Hematopoietic multipotent progenitor cell treated with erythropoietin and hydrocortisone succinate and interleukin-3 and kit ligand, for 4 days (in vitro differentiated cells): ENCODE results near the gene C6orf62.
"Not testable (repeated sequence)": the region's sequence is repeated elsewhere in the genome, so short reads cannot be mapped to it uniquely, and the experiment has no call there.

Experiments used
- DNase-seq: peaks from one replicate; pipeline ENCODE4 v3.0.0-alpha.2; 2015

The C6orf62 gene

DNA sequence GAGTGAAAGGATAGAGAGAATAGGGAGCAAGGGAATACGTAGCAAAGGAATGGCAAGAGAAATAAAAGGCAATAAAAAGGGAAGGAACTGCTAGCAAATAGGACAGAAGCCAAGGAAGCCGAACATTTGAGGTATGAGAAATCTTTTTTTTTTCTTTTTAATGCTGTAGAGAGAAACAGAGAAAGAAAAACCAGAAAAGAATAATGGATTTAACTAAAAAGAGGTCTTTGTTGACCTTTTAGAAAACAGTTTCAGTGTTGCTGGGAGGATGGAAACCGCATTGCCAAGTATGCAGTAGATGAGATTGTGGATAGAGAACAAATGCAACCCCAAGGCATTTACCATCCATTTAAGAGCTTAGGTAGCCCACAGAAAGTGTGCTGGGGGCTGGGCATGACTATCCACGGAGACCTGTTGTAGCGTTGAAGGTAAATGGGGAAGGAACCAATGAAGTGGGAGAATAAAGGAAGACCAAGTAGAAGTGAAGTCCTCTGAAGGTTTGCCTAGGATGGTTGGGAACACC is 23.3 kb upstream of the C6orf62 start:
- no peak for DNase-seq

DNA sequence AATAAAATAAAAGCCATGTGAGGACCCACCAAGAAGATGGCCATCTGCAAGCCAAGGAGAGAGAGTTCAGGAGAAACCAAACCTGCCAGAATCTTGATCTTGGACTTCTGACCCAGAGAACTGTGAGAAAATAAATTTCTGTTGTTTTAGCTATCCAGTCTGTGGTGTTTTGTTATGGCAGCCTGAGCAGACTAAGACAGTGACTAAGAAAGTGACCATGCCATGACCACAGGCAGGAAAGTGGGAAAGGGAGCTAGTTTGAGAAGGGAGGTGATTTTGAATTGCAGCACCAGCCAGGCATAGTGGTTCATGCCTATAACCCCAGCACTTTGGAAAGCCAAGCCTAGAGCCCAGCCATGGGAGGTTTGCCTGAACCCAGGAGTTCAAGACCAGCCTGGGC is 21.9 kb upstream of the C6orf62 start:
- no peak for DNase-seq

DNA sequence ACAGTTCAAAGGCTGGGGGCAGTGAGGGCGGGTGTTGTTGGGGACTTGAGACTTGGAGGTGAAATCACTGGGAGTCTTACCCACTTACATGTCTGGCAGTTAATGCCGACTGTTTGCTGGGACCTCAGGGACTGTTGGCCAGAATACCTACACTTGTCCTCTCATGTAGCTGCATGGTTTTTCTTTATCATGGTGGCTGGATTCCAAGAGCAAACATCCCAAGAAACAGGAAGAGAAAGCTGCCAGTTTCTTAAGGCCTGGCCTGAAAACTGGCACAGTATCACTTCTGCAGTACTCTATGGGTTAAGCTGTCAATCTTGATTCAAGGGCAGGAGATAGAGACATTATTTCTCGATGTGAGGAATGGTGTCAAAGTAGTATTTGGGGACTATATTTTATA is 19.8 kb upstream of the C6orf62 start:
- DNase-seq, result no peak

DNA sequence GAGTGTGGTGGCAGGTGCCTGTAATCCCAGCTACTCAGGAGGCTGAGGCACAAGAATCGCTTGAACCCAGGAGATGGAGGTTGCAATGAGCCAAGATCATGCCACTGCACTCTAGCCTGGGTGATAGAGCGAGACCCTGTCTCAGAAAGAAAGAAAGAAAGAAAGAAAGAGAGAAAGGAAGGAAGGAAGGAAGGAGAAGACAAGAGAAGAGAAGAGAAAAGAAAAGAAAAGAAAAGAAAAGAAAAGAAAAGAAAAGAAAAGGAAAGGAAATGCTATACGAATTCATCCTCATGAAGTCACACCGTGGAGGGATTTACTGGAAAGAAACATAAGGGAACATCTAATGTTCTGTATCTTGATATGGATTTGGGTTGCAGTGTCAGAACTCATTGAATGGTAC is 15.8 kb upstream of the C6orf62 start:
- DNase-seq, result not testable (repeated sequence)

DNA sequence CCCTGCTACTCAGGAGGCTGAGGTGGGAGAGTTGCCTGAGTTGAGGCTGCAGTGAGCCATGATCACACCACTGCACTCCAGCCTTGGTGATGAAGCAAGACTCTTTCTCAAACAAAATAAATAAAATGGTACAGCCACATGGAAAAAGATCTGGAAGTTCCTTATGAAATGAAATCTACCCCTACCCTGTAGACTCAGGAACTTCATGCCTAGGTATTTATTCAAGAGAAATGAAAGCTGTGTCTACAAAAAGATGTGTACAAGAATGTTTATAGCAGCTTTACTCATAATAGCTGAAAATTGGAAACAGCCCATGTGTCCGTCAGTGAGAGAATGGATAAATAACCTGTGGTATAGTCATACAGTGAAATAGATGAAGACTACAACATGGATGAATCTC is 15.2 kb upstream of the C6orf62 start:
- no peak for DNase-seq

DNA sequence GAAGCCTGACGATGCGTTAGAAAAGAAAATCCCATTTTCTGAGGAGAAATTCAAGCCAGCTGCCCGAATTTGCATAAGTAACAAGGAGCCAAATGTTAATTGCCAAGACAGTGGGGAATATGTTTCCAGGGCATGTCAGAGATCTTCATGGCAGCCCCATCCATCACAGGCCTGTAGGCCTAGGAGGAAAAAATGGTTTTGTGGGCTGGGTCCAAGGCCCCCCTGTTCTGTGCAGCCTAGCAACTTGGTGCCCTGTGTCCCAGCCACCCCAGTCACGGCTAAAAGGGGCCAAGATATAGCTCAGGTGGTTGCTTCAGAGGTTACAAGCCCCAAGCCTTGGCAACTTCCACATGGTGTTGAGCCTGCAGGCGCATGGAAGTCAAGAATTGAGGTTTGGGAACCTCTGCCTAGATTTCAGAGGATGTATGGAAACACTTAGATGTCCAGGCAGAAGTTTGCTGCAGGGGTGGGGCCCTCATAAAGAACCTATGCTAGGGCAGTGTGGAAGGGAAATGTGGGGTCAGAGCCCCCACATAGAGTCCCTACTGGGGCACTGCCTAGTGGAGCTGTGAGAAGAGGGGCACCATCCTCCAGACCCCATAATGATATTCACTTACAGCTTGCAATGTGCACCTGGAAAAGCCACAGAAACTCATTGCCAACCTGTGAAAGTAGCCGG is 12.6 kb upstream of the C6orf62 start:
- not testable (repeated sequence) for DNase-seq

DNA sequence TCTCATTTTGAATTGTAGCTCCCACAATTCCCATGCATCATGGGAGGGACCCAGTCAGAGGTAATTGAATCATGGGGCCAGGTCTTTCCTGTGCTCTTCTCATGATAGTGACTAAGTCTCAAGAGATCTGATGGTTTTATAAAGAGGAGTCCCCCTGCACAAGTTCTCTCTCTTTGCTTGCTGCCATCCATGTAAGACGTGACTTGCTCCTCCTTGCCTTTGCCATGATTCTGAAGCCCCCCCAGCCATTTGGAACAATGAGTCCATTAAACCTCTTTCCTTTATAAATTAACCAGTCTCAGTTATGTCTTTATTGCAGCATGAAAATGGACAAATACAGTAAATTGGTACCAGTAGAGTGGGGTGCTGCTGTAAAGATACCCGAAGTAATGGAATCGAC is 11.7 kb upstream of the C6orf62 start:
- not testable (repeated sequence) for DNase-seq

DNA sequence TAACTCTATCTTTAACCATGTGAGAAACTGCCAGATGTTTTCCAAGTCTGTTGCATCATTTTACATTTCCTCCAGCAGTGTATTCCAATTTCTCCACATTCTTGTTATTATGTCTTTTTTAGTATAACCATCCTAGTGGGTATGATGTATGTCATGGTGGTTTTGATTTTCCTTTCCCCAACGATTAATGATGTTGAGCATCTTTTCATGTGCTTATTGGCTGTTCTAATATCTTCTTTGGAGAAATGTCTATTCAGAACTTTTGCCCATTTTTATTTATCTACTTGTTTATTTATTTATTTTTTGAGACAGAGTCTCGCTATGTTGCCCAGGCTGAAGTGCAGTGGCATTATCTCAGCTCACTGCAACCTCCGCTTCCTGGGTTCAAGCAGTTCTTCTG is 4.3 kb upstream of the C6orf62 start:
- no peak for DNase-seq

DNA sequence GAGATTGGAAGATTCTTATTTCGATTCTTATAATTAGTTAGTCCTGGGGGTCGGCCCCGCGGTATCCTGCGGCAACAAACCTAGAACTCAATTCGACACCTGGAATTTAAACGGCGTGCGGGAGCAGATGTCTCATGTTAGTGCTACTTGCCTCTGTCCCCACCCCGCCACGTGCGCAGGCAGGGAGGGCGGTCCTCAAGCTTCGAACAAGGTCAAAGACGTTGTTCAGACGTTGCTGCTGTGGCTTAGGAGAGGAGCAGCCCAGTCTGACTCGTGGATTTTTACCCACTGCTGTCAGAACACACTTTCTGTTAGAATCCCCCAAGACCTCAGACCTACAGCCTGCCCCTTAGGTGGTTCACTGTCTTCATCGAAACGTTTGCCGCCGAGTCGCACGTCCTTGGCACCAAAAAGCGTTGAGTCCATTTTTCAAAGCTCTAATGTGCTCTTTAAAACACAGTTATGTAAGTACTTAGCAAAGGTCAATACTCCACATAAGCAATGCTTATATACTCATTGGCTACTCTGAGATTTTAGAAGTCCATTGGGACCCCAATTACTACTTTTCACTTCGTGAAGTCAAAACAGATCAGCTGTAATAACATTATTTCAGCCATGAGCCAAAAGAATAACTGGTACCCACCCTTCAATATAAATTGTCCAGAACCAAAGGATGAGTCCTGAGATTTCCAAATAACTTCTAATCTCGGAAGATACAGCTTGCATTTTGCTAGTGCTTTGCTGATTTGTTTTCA is 2.7 kb upstream of the C6orf62 start:
- DNase-seq, result no peak

DNA sequence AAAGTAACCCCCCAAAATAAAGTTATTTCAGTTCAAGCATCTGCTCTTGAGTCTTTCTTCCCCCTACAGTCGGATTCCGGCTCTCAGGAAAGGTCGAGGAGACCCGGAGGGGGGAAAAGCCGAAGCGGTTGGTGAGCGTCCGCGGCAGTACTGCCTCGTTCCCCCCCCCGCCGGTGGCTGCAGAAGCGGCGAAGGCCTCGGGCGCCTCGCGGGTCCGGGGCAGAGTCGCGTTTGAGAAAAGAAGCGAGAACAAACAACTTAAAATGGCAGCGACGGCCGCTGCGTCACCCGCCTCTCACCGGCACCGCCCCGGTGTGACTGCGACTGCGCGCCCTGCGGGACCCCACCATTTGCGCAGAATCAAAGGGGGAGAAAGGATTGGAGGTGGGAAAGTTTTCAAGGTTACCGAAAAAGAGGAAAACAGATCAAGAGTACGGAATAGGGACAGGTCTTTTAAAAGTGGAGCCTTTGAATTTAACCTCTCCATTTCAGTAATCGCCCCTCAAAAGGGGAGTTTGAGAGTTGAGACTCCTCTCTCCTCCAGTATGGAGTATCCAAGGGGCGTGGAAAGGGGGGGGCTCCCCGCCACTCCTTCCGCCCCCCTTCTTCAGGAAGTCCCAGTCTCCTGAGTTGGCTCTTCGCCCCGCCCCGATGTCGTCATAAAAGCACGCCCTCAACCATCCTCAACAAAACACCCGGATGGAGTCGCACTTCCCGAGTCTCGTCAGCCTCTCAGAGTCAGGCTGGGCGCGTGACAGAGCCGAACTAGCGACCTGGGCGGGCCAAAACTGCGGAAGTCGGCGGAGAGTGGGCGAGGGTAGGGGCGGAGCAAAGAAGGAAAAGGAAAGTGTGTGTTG is 1.9 kb upstream of the C6orf62 start:
- DNase-seq, result peak; percentile 100

DNA sequence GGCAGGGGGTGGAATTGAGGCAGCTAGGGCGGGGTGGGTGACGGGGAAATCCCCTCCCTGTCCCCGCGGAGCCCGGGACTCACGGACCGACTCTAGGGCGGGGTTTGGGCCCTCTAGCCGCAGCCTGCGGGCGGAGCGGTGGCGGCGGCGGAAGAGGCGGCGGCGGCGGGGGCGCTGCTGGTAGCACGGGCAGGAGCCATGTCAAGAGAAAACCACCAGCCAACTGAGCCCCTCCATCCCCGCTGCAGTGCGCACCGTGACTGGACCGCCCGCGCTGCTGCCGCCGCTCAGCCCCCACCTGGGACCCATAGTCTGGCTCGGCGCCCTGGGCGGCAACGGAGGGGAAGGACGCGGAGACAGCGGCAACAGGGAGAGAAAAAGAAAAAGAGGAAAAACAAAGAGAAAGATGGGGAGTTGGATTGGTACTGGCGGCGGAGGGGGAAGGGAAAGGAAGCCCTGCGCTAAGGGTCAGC is 1.2 kb upstream of the C6orf62 start:
- DNase-seq, result peak; percentile 85

DNA sequence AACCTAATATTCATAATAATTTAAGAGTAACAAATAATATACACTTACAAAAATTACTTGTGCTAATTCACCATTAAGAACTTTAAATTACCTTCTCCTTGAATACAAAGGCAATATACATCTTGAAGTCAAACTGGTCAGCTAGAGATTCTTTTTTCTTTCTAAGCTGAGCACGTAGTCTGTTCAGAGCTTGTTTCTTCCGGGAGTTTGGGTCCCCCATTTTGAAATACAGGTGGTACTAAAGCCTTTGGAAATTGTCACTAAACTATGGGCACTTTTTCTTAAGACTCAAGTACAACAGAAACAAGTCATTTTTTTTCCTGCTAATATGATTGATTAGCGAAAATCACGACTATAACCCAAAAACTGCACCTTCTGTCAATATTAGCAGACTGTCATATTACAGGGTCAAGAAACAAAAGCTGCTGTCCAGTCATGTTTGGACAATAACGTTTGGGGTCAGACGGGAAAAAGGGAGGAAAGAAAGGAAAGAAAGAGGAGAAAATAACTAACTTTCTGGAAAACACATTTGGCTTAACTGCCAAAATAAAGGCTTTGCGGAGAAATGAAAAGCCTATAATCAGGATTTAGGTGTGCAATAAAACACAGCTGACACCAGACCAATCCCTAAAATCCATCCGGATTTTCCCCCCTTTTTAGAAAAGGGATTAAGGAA is 367 bp downstream of the C6orf62 start:
- DNase-seq, result peak; percentile 37

DNA sequence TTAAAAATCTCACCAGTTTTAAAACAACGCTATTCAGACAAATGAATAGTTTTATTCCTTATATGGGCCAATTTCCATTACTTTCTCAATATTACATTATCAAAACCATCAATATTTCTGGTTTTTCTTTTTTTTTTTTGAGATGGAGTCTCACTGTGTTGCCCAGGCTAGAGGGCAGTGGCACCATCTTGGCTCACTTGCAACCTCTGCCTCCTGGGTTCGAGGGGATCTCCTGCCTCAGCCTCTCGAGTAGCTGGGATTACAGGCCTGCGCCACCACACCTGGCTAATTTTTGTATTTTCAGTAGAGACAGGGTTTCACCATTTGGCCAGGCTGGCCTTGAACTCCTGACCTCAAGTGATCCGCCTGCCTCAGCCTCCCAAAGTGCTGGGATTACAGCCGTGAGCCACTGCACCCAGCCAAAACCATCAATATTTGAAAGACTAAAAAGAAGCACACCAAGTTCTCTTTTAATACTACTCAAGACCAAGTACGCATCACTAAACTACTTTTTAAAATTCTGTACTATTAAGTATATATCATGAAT is 2.3 kb downstream of the C6orf62 start:
- DNase-seq, result not testable (repeated sequence)

DNA sequence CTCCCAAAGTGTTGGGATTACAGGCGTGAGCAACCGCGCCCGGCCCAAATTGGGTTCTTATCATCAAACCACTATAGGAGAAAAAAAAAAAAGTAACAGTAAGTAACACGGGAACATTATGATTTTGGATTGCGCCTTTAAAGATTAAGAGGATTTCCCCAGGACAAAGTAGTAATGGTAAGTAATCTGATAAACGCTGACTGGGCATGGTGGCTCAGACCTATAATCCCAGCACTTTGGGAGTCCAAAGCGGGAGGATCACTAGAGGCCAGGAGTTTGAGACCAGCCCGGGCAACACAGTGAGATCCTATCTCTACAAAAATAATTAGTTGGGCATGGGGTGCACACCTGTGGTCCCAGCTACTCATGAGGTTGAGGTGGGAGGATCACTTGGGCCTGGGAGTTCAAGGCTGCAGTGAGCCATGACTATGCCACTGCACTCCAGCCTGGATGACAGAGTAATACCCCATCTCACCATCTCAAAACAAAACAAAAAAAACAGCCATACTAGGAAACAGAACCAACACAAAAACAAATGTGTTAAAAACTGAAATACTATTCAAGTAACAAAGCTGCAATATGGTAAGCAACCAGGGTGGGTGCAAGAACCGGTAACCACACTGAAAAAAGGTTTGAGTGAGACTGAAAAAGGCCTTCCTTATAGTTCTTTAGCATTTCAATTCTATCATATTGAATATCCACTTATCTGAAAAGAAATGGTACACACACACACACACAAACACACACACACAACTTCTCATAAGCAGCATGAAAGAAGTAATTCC is 8.2 kb downstream of the C6orf62 start:
- no peak for DNase-seq

DNA sequence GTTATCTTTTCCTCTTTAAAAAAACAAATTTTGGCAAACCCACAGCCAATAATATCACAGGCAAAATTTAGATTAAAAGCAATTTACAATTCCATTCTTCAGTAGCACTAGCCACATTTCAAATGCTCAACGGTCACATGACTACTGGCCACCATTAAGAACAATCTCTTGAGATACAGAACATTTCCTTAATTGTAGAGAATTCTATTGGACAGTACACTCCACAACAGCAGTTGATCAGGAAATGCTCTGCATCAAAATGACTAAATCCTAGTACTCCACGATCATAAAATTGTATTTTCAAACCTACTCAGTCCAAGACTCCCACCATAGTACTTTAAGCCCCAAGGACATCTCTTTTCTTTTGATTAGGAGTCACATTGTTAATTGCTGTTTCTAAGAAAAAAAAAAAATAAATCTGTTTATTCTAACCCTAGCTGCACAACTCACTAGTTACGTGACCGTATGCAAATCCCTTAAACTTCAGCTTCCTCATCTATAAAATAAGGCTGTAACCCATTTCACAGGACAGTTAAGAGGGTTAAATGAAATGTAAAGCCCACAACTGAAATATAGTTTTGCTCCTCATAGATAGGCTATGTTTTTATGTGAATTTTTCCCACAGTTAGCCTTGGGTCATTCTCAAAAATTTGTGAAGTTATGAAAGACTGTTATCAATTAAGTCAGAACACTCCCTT is 9.8 kb downstream of the C6orf62 start:
- no peak for DNase-seq

DNA sequence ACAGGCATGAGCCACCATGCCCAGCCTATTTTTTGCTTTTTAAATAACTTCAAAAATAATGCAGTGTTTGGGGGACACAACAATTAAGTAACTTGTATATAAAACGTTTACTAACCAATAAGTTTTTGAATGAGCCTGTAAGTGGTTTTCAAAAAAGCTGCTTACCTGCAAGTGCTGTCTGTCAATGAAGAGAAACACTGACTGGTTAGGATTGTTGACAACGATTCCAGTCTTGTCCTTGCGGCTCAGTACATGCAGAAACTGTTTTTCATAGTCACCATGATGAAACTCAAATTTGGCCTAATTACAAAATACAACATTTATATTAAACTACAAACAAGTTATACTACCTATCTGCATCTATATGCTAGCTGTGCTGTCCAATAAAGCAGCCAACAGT is 10.3 kb downstream of the C6orf62 start:
- DNase-seq, result no peak

DNA sequence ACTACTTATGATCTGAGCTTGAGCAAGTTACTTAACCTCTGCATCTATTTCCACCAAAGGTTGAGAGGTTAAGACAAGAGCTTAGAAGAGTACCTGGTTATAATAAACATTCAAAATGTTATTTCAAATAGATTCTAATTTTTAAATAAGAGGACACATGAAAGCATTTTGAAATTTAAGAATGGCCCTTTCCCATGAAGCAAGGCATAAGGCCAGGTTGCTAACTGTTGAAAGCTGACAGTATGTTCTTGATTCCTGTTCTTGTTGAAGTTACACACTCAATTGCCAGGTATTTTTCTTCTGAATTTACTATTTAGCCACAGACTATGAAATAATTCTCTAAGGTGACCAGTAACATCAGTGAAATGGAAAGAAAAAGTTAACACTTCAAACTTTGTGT is 14.5 kb downstream of the C6orf62 start:
- no peak for DNase-seq

DNA sequence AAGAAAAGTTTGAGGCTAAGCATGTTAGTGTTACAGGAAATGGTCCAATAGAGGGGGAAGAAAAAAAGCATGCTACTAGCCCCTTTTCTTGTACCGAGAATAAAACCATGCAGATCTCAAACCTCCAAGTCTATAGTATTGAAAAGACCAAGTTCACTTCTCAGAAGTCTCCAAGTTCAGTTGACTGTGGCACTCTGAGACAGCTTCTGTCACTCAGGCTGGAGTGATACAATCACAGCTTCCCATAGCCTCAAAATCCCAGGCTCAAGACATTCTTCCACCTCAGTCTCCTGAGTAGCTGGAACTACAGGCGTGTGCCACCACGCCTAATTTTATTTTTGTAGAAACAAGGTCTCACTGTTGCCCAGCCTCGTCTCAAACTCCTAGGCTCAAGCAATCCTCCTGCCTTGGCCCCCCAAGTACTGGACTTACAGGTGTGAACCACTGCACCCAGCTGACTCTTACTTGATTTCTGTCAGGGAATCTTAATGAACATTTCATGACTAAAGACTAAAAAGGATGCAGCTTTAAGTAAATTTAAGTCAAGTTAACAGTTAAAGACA is 16.2 kb downstream of the C6orf62 start:
- no peak for DNase-seq

DNA sequence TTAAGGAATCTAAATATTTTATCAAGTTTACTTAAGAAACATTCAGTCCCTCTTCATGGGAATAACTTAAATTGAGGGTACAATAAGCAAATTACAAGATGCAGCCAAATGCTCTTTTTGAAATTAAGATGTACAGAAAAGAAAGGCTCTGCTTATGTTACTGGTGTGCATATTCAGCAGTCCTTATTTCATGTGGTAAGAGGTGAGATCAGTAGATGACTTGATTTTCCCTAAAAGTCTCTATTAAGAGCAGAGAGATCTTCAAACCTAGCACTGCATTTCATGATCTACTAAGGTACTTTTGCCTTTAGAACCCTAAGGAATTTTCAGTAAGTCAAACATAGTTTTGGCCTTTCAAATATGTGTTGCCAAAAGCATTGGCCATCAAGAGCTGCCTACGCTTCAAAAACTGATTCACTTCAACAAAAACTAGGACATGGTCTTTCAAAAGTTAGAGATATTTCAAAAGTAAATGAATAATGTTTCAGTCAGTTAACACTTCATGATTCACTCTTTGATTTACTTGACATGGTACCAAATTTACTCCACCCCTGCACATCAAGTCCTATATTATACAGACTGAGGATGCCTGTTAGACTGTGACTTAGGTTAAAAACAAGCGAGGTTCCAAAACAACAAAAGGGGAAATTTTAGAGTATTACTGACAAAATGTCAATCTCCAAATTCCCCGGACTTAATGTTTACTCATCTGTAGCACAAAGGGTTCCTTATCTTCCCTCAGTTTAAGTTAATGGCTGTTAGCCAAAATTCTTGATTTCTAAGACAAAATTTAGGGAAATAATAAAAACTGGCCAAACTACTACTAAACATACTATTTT is 19.2 kb downstream of the C6orf62 start:
- no peak for DNase-seq

DNA sequence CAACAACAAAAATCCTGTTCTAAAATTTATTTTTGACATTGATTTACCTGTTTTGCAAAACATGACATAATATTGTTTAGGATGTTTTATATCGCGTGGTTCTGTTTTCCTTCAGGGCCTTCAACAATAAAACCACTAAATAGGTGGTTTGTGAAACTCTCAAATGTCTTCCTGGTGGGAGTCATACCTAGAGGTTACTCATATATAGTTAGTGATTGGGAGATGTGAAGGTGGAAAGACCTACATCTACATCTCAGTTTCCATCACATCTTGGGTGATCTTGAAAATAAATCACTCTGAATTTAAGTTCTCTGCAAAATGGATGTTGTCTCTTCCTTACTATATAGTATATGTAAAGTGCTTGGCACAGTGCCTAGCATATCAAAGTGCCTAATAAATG is 22.9 kb downstream of the C6orf62 start:
- DNase-seq, result no peak
